Large intestine (tissue), 3 donors: ENCODE measurements around the gene PCDHGB4. TPM values are rescaled to one million over a fixed set of nuclear protein-coding genes. Genes with fewer than 3 reads are reported as not detected.
"Not testable (repeated sequence)": the region's sequence is repeated elsewhere in the genome, so short reads cannot be mapped to it uniquely, and the experiment has no call there.

Experiments used
- DNase-seq, 2 donors: peaks; one replicate each; pipeline versions ENCODE4 v3.0.0 to v3.0.0-alpha.2; 2013
- H3K27ac ChIP-seq: one replicate; pipeline ENCODE4 v1.5.1; 2013; ENCODE audit warnings: low read length
- H3K27me3 ChIP-seq: 2 replicates; pipeline ENCODE4 v1.6.1; 2013; ENCODE audit warnings: low read length; ENCODE audit not compliant: control insufficient read depth, insufficient read depth
- H3K36me3 ChIP-seq: 2 replicates; pipeline ENCODE4 v1.6.1; 2013; ENCODE audit warnings: low read length; ENCODE audit not compliant: control insufficient read depth, insufficient read depth
- H3K4me1 ChIP-seq: one replicate; pipeline ENCODE4 v1.6.1; 2013; ENCODE audit warnings: low read length; ENCODE audit not compliant: control insufficient read depth, insufficient read depth
- H3K4me3 ChIP-seq: one replicate; pipeline ENCODE4 v1.5.1; 2013; ENCODE audit warnings: low read length
- H3K9me3 ChIP-seq: one replicate; pipeline ENCODE4 v1.6.1; 2013; ENCODE audit warnings: mild to moderate bottlenecking, low read depth, low read length, moderate library complexity; ENCODE audit not compliant: control insufficient read depth
- WGBS: methylation state at CpG from one replicate; pipeline ENCODE4 v1.1.5; 2013; ENCODE audit warnings: low lambda C conversion rate; ENCODE audit not compliant: insufficient coverage; 5-methylcytosine and 5-hydroxymethylcytosine counted together
- polyA plus RNA-seq: library from polyadenylated mRNA; unstranded; fragments of 120-200 nt; gene quantifications from one replicate; pipeline ENCODE4 v1.2.1, GENCODE V29; 2013

PCDHGB4 gene
- polyA plus RNA-seq, 1 donor = 1.4 TPM

DNA sequence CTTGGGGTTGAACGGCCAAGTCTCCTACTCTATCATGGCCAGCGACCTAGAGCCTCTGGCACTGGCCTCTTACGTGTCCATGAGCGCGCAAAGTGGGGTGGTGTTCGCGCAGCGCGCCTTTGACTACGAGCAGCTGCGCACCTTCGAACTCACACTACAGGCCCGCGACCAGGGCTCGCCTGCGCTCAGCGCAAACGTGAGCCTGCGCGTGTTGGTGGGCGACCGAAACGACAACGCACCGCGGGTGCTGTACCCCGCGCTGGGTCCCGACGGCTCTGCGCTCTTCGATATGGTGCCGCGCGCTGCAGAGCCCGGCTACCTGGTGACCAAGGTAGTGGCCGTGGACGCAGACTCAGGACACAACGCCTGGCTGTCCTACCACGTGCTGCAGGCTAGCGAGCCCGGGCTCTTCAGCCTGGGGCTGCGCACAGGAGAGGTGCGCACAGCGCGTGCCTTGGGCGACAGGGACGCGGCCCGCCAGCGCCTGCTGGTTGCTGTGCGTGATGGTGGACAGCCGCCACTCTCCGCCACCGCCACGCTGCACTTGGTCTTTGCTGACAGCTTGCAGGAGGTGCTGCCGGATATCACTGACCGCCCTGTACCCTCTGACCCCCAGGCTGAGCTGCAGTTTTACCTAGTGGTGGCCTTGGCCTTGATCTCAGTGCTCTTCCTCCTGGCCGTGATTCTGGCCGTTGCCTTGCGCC, 12.2 kb downstream of the PCDHGB4 start:
- Histone ChIP-seq H3K27ac (no peak overlapping the region), H3K36me3 (no peaks in the 10 kb centered on the region), H3K4me3 (no peak overlapping the region), H3K27me3 (peaks cover 49% of the 10 kb centered on the region), H3K4me1 (no peaks in the 10 kb centered on the region), H3K9me3 (peaks cover 46% of the 10 kb centered on the region)
- no peak for DNase-seq
- no CpG with 5 or more reads among the region's 61 CpGs for WGBS

DNA sequence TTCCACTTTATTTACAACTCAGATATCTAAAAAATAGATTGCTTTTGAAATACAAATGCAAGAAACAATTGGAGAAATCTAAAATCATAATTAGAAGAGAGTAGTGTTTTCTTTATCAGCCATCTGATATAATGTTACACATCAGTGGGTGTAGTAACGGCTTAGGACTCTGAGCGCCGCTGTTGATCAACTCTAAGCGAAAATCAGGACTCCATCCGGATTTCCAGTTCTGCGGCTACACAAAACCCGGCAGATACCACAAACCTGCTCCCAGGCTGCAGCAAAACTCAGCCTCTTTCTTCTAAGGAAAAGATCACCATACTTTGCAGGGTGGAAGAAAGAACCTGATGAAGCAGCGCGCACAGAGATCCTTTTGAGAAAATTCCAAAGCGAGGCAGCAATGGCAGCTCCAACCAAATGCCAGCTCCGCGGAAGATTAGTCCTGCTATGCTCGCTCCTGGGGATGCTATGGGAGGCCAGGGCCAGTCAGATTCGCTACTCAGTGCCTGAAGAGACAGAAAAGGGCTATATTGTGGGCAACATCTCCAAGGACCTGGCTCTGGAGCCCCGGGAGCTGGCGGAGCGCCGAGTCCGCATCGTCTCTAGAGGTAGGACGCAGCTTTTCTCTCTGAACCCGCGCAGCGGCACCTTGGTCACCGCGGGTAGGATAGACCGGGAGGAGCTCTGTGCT, 15.2 kb downstream of the PCDHGB4 start, which contains the start of gene PCDHGA9:
Gene PCDHGA9, plus strand, starts transcription at position 226 of the 691 bp plus-strand sequence. Its CDS starts 175 bp downstream, at position 401.
- peaks cover 53% of the 10 kb centered on the region for H3K27me3 ChIP-seq

DNA sequence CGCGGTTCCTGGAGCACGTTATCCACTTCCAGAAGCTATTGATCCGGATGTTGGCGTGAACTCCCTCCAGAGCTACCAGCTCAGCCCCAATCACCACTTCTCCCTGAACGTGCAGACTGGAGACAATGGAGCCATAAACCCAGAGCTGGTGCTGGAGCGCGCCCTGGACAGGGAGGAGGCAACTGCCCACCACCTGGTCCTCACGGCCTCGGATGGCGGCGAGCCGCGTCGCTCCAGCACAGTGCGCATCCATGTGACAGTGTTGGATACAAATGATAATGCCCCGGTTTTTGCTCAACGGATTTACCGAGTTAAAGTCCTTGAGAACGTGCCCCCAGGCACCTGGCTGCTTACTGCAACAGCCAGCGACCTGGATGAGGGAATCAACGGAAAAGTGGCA, 15.9 kb downstream of the PCDHGB4 start:
- no peak overlapping the region for H3K4me3 ChIP-seq
- no peaks in the 10 kb centered on the region for H3K36me3 ChIP-seq
- no peaks in the 10 kb centered on the region for H3K4me1 ChIP-seq
- DNase-seq = no peak
- H3K27me3 ChIP-seq = peaks cover 57% of the 10 kb centered on the region
- peaks cover 44% of the 10 kb centered on the region for H3K9me3 ChIP-seq
- no CpG with 5 or more reads among the region's 22 CpGs for WGBS
- H3K27ac ChIP-seq = no peak overlapping the region

More for the DNA sequence above, 15.2 kb downstream of the PCDHGB4 start, which contains the start of gene PCDHGA9:
- Histone ChIP-seq H3K9me3 (peaks cover 41% of the 10 kb centered on the region), H3K4me3 (no peak within 1 kb of the TSS), H3K4me1 (no peaks in the 10 kb centered on the region), H3K27ac (no peak within 1 kb of the TSS), H3K36me3 (no peaks in the 10 kb centered on the region)
- no CpG with 5 or more reads among the region's 27 CpGs for WGBS
- DNase-seq = no peak

DNA sequence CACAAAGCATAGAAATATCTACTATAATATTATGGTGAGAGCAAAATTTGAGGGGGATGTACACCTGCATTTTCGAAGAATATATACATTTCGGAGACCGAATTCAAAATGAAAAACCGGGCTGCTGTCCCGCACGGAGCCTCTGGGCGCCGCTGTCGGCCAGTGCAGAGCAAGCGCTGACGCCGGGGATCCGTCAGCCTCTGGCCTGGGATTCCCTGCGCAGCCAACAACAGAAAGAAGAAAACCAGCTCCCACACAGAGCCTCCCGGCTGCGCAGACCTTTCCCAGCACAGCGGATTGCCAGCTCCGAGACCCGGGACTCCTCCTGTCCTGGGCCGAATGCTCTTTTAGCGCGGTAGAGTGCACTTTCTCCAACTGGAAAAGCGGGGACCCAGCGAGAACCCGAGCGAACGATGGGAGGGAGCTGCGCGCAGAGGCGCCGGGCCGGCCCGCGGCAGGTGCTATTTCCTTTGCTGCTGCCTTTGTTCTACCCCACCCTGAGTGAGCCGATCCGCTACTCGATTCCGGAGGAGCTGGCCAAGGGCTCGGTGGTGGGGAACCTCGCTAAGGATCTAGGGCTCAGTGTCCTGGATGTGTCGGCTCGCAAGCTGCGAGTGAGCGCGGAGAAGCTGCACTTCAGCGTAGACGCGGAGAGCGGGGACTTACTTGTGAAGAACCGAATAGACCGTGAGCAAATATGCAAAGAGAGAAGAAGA, 20.4 kb downstream of the PCDHGB4 start, which contains the start of gene PCDHGB6:
Gene PCDHGB6, plus strand, starts transcription at position 232 of the 716 bp plus-strand sequence. Its CDS starts 182 bp downstream, at position 414.
- WGBS = 17% methylated on average over 1 of the region's 51 CpGs
- Histone ChIP-seq H3K9me3 (peaks cover 49% of the 10 kb centered on the region), H3K4me3 (peak within 1 kb of the TSS; percentile 27), H3K27me3 (peaks cover 65% of the 10 kb centered on the region)
- not testable (repeated sequence) for H3K36me3 ChIP-seq, H3K4me1 ChIP-seq, H3K27ac ChIP-seq
- DNase-seq = peak in 1 of 2 donors; percentile 52

DNA sequence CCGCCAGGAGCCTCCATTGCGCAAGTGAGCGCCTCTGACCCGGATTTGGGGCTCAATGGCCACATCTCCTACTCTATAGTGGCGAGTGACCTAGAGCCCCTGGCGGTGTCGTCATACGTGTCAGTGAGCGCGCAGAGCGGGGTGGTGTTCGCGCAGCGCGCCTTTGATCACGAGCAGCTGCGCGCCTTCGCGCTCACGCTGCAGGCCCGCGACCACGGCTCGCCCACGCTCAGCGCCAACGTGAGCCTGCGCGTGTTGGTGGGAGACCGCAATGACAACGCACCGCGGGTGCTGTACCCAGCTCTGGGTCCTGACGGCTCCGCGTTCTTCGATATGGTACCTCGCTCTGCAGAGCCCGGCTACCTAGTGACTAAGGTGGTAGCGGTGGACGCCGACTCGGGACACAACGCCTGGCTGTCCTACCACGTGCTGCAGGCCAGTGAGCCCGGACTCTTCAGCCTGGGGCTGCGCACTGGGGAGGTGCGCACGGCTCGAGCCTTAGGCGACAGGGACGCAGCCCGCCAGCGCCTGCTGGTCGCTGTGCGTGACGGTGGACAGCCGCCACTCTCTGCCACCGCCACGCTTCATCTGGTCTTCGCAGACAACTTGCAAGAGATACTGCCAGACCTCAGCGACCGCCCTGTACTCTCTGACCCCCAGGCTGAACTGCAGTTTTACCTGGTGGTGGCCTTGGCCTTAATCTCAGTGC, 22.3 kb downstream of the PCDHGB4 start:
- no peak for DNase-seq
- WGBS = no CpG with 5 or more reads among the region's 64 CpGs
- Histone ChIP-seq H3K36me3 (no peaks in the 10 kb centered on the region), H3K4me1 (no peaks in the 10 kb centered on the region), H3K27me3 (peaks cover 63% of the 10 kb centered on the region), H3K4me3 (no peak overlapping the region), H3K27ac (no peak overlapping the region), H3K9me3 (peaks cover 45% of the 10 kb centered on the region)

DNA sequence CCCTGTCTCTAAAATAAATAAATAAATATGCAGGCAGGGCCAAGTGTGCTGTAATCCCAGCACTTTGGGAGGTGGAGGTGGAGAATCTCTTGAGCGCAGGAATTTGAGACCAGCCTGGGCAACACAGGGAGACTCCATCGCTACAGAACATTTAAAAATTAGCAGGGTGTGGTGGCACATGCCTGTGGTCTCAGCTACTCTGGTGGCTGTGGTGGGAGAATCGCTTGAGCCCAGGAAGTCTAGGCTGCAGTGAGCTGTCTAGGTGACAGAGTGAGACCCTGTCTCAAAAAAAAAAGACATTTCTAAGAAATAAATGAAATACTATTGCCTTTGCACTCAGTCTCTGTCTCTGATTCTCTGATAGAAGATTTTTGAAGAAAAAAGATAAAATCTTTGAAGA, 24.1 kb downstream of the PCDHGB4 start:
- no peak for DNase-seq
- H3K4me1 ChIP-seq = no peaks in the 10 kb centered on the region
- peaks cover 50% of the 10 kb centered on the region for H3K9me3 ChIP-seq
- no peak overlapping the region for H3K27ac ChIP-seq
- whole genome bisulfite sequencing = 70% methylated on average over 2 of the region's 3 CpGs
- peaks cover 66% of the 10 kb centered on the region for H3K27me3 ChIP-seq
- no peak overlapping the region for H3K4me3 ChIP-seq
- no peaks in the 10 kb centered on the region for H3K36me3 ChIP-seq

DNA sequence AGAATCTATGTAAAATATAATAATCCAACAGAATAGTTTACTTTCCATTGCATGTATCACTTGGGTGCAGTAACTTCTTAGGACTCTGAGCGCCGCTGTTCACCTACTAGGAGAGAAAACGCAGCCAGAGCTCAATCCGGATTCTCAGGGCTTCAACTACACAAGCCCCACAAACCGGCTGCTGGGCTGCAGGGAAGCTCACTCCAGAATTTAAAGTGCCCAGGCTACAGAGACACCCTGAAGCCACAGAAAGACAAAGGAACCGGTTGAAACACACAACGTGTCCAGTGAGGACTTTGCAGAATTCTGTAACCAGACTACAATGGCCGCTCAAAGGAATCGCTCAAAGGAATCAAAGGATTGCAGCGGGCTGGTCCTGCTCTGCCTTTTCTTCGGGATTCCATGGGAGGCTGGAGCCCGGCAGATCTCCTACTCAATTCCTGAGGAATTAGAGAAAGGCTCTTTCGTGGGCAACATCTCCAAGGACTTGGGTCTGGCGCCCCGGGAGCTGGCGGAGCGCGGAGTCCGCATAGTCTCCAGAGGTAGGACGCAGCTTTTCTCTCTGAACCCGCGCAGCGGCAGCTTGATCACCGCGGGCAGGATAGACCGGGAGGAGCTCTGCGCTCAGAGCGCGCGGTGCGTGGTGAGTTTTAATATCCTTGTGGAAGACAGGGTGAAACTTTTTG, 25.5 kb downstream of the PCDHGB4 start, which contains the start of gene PCDHGA10:
Gene PCDHGA10, plus strand, starts transcription at position 134 of the 686 bp plus-strand sequence. Its CDS starts 189 bp downstream, at position 323.
- DNase-seq = peak in 1 of 2 donors; percentile 69
- WGBS = no CpG with 5 or more reads among the region's 31 CpGs
- H3K27ac ChIP-seq = no peak within 1 kb of the TSS
- no peaks in the 10 kb centered on the region for H3K4me1 ChIP-seq
- peaks cover 68% of the 10 kb centered on the region for H3K27me3 ChIP-seq
- no peaks in the 10 kb centered on the region for H3K36me3 ChIP-seq
- H3K4me3 ChIP-seq = peak within 1 kb of the TSS; percentile 51
- peaks cover 52% of the 10 kb centered on the region for H3K9me3 ChIP-seq

DNA sequence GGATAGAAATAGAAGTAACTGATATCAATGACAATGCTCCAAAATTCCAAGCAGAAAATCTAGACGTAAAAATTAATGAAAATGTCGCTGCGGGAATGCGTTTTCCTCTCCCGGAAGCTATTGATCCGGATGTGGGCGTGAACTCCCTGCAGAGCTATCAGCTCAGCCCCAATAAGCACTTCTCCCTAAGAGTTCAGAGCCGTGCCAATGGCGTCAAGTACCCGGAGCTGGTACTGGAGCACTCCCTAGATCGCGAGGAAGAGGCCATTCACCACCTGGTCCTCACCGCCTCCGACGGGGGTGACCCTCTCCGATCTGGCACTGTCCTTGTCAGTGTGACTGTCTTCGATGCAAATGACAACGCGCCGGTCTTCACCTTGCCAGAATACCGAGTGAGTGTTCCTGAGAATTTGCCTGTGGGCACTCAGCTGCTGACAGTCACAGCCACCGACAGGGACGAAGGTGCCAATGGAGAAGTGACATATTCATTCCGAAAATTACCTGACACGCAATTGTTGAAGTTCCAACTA, 26.1 kb downstream of the PCDHGB4 start:
- Histone ChIP-seq H3K4me3 (peak overlapping the region; percentile 51), H3K27me3 (peaks cover 69% of the 10 kb centered on the region), H3K27ac (no peak overlapping the region), H3K4me1 (no peaks in the 10 kb centered on the region), H3K9me3 (peaks cover 52% of the 10 kb centered on the region), H3K36me3 (no peaks in the 10 kb centered on the region)
- DNase-seq = peak in 1 of 2 donors; percentile 22
- WGBS = no CpG with 5 or more reads among the region's 25 CpGs

DNA sequence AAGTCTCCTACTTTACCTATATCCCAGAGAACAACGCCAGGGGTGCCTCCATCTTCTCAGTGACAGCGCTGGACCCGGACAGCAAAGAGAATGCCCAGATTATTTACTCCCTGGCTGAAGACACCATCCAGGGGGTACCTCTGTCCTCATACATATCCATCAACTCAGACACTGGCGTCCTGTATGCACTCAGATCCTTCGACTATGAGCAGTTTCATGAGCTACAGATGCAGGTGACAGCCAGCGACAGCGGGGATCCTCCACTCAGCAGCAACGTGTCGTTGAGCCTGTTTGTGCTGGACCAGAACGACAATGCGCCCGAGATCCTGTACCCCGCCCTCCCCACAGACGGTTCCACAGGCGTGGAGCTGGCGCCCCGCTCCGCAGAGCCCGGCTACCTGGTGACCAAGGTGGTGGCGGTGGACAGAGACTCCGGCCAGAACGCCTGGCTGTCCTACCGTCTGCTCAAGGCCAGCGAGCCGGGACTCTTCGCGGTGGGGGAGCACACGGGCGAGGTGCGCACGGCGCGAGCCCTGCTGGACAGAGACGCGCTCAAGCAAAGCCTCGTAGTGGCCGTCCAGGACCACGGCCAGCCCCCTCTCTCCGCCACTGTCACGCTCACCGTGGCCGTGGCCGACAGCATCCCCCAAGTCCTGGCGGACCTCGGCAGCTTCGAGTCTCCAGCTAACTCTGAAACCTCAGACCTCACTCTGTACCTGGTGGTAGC, 27.2 kb downstream of the PCDHGB4 start:
- not testable (repeated sequence) for H3K27ac ChIP-seq, H3K4me3 ChIP-seq, H3K36me3 ChIP-seq, H3K4me1 ChIP-seq, DNase-seq
- no CpG with 5 or more reads among the region's 46 CpGs for WGBS
- H3K9me3 ChIP-seq = peaks cover 51% of the 10 kb centered on the region
- H3K27me3 ChIP-seq = peaks cover 69% of the 10 kb centered on the region
